GM12878 (cell line): ENCODE results near the gene MAT1A. TPM values are rescaled to one million over a fixed set of nuclear protein-coding genes. Genes with fewer than 3 reads are reported as not detected.

Experiments used
- ATAC-seq: fragments of 200-7000 bp; cut with Tn5 transposase; 3 replicates; pipeline ENCODE4 v1.9.1; 2020; ENCODE audit warnings: mild to moderate bottlenecking, moderate library complexity
- BruUV-seq: library from RNA; stranded (reverse); fragments of 400-500 nt; replicated peaks from 2 replicates; lab custom pipeline; 2021; lab: Mats Ljungman, UMichigan
- CTCF ChIA-PET: fragments of 300-600 bp; sonication (Branson Sonifier 250); formaldehyde crosslinking; extraction: SDS; loops from one replicate; lab custom pipeline; 2021; ENCODE audit warnings: inconsistent platforms; lab: Yijun Ruan, JAX
- POLR2A ChIA-PET: fragments of 350-600 bp; formaldehyde crosslinking; extraction: SDS; loops from one replicate; lab custom pipeline; 2021; ENCODE audit warnings: inconsistent platforms; lab: Charles Lee
- RAD21 ChIA-PET: fragments of 300-600 bp; sonication (Branson Sonifier 250); formaldehyde crosslinking; loops from one replicate; lab custom pipeline; 2023; ENCODE audit warnings: antibody characterized with exemption; ENCODE audit not compliant: unreplicated experiment; lab: Charles Lee
- SMC1A ChIA-PET: fragments of 300-600 bp; sonication (Branson Sonifier 250); formaldehyde crosslinking; loops from one replicate; lab custom pipeline; 2023; ENCODE audit not compliant: unreplicated experiment, uncharacterized antibody; lab: Charles Lee
- DNase-seq: peaks from one replicate; pipeline ENCODE4 v3.0.0-alpha.2; 2011; ENCODE audit warnings: low read depth, low spot score
- FAIRE-seq: peaks from 3 replicates; lab custom pipeline; 2011; peaks lifted over from hg19 to GRCh38; lab: Jason Lieb, UNC
- H2AFZ ChIP-seq: 2 replicates; pipeline ENCODE4 v1.6.0; 2011; ENCODE audit warnings: low read depth, low read length, control low read depth; ENCODE audit not compliant: control insufficient read depth
- H3K27ac ChIP-seq: 2 replicates; pipeline ENCODE4 v1.5.1; 2011; ENCODE audit warnings: control low read depth; ENCODE audit not compliant: control insufficient read depth, insufficient read depth
- H3K27me3 ChIP-seq, 2 experiments: replicated peaks in 1 of 2; 2 replicates each; pipeline versions ENCODE4 v1.6.0 to v1.6.1; 2011; ENCODE audit warnings: low read length in 1 of 2; ENCODE audit not compliant: control insufficient read depth in 2 of 2, insufficient read depth in 2 of 2
- H3K36me3 ChIP-seq, 2 experiments: 2 replicates each; pipeline ENCODE4 v1.5.1; 2011; ENCODE audit warnings: low read length in 1 of 2; ENCODE audit not compliant: control insufficient read depth in 2 of 2, insufficient read depth in 2 of 2
- H3K4me1 ChIP-seq: 2 replicates; pipeline ENCODE4 v1.6.1; 2011; ENCODE audit warnings: mild to moderate bottlenecking, low read length, moderate library complexity, mixed read lengths; ENCODE audit not compliant: control insufficient read depth, insufficient read depth
- H3K4me2 ChIP-seq: 2 replicates; pipeline ENCODE4 v1.6.0; 2011; ENCODE audit warnings: control low read depth; ENCODE audit not compliant: control insufficient read depth, insufficient read depth
- H3K4me3 ChIP-seq: fragments of 200-600 bp; sonication (generic); 2 replicates; pipeline ENCODE4 v1.5.1; 2016
- H3K79me2 ChIP-seq: 2 replicates; pipeline ENCODE4 v1.6.0; 2011; ENCODE audit warnings: low read length; ENCODE audit not compliant: control insufficient read depth, insufficient read depth
- H3K9ac ChIP-seq: 2 replicates; pipeline ENCODE4 v1.8.0; 2011; ENCODE audit warnings: low read length, control low read depth, mixed read lengths; ENCODE audit not compliant: control insufficient read depth, insufficient read depth
- H3K9me3 ChIP-seq: replicated peaks from 3 replicates; pipeline ENCODE4 v1.5.1; 2011; ENCODE audit warnings: mild to moderate bottlenecking, low read length; ENCODE audit not compliant: control insufficient read depth, insufficient read depth
- H4K20me1 ChIP-seq: 2 replicates; pipeline ENCODE4 v1.6.0; 2011; ENCODE audit not compliant: control insufficient read depth, insufficient read depth
- ATF7 ChIP-seq: fragments of 450-650 bp; IDR thresholded peaks from 2 replicates; pipeline ENCODE4 v1.6.1; 2016; ENCODE audit warnings: low read depth, mild to moderate bottlenecking
- BRCA1 ChIP-seq: IDR thresholded peaks from 2 replicates; pipeline ENCODE4 v1.6.1; 2011; ENCODE audit warnings: low read depth, low read length, improper control_type of control experiment
- CBFB ChIP-seq: IDR thresholded peaks from 2 replicates; pipeline ENCODE4 v1.6.1; 2016; ENCODE audit warnings: antibody characterized with exemption, low read depth
- CBX5 ChIP-seq: sonication (generic); IDR thresholded peaks from 2 replicates; pipeline ENCODE4 v1.6.1; 2016; ENCODE audit warnings: low read depth, moderate library complexity, mild to moderate bottlenecking, inconsistent platforms
- CEBPB ChIP-seq, 2 experiments: fragments of 150-350 bp in 1 of 2; IDR thresholded peaks; 2 replicates each; pipeline ENCODE4 v1.6.1; 2012 to 2014; ENCODE audit warnings: low read depth in 2 of 2, low read length in 2 of 2, borderline replicate concordance in 1 of 2, inconsistent platforms in 1 of 2
- CHD4 ChIP-seq: fragments of 200-600 bp; sonication (generic); IDR thresholded peaks from 2 replicates; pipeline ENCODE4 v1.6.1; 2016; ENCODE audit warnings: mild to moderate bottlenecking
- ESRRA ChIP-seq: IDR thresholded peaks from 2 replicates; pipeline ENCODE4 v1.6.1; 2012; ENCODE audit warnings: mild to moderate bottlenecking, low read length, improper control_type of control experiment
- FOS ChIP-seq: IDR thresholded peaks from 3 replicates; pipeline ENCODE4 v1.6.1; 2011; ENCODE audit warnings: borderline replicate concordance; ENCODE audit not compliant: insufficient read length; ENCODE audit errors: extremely low read depth
- HDAC2 ChIP-seq: fragments of 200-600 bp; sonication (generic); IDR thresholded peaks from 2 replicates; pipeline ENCODE4 v1.6.1; 2017
- MEF2B ChIP-seq: fragments of 450-650 bp; IDR thresholded peaks from 2 replicates; pipeline ENCODE4 v1.6.1; 2018; ENCODE audit warnings: mild to moderate bottlenecking, moderate library complexity; ENCODE audit not compliant: partially characterized antibody, poor library complexity, severe bottlenecking
- NRF1 ChIP-seq: conservative IDR thresholded peaks from 2 replicates; pipeline ENCODE4 v1.6.1; 2011; ENCODE audit warnings: mild to moderate bottlenecking, low read depth, low read length, improper control_type of control experiment
- PAX8 ChIP-seq: fragments of 450-650 bp; IDR thresholded peaks from 2 replicates; pipeline ENCODE4 v1.6.1; 2017; ENCODE audit warnings: mild to moderate bottlenecking, moderate library complexity
- RCOR1 ChIP-seq: conservative IDR thresholded peaks from 2 replicates; pipeline ENCODE4 v1.6.1; 2012; ENCODE audit warnings: low read depth, low read length, improper control_type of control experiment
- RFX5 ChIP-seq: IDR thresholded peaks from 2 replicates; pipeline ENCODE4 v1.6.1; 2011; ENCODE audit warnings: low read depth, low read length, improper control_type of control experiment
- SMAD1 ChIP-seq: fragments of 450-650 bp; IDR thresholded peaks from 2 replicates; pipeline ENCODE4 v1.6.1; 2018; ENCODE audit warnings: mild to moderate bottlenecking, low read depth; ENCODE audit not compliant: partially characterized antibody
- SREBF2 ChIP-seq: IDR thresholded peaks from 2 replicates; pipeline ENCODE4 v1.6.1; 2012; ENCODE audit warnings: mild to moderate bottlenecking, low read length
- SUPT20H ChIP-seq: IDR thresholded peaks from 2 replicates; pipeline ENCODE4 v1.6.1; 2011; ENCODE audit warnings: low read depth, mild to moderate bottlenecking, low read length, moderate library complexity, borderline replicate concordance; ENCODE audit not compliant: control insufficient read depth
- WGBS: methylation state at CpG from one replicate; pipeline ENCODE4 v1.1.6; 2016; ENCODE audit warnings: low lambda C conversion rate; ENCODE audit not compliant: insufficient replicate concordance, insufficient coverage; ENCODE audit errors: missing lambda C conversion rate; 5-methylcytosine and 5-hydroxymethylcytosine counted together
- in situ Hi-C: fragments of 300-500 bp; cut with MboI; formaldehyde crosslinking; loops from 9 replicates; pipeline ENCODE4 v1.14.3; 2018; ENCODE audit warnings: mixed read lengths
- intact Hi-C: fragments of 100-400 bp; cut with micrococcal nuclease; formaldehyde crosslinking; loops from one replicate; pipeline ENCODE4 v1.14.2; 2022; ENCODE audit not compliant: unreplicated experiment
- polyA plus RNA-seq, 11 experiments: library from polyadenylated mRNA; depleted of rRNA in 4 of 11; unstranded in 6 of 11; stranded (reverse) in 5 of 11; fragments of >200 nt; fragmentation: Nextera tagmentation in 4 of 11; fragmentation: Illumina TruSeq in 1 of 11; extraction: Ambion mirVana in 4 of 11; extraction: Trizol in 1 of 11; gene quantifications; 1 replicate in 1 of 11; 2 replicates in 10 of 11; pipeline versions ENCODE4 v1.2.1 to v1.2.3, GENCODE V29; 2011 to 2016; ENCODE audit warnings: inconsistent platforms in 2 of 11, missing spikeins in 2 of 11, low read depth in 1 of 11
- total RNA-seq, 4 experiments: library from RNA; depleted of rRNA in 3 of 4; stranded (reverse); fragments of >200 nt in 3 of 4; fragmentation: Illumina TruSeq in 1 of 4; extraction: Trizol in 1 of 4; gene quantifications; 2 replicates each; pipeline versions ENCODE4 v1.2.1 to v1.2.3, GENCODE V29; 2013 to 2021
- TF ChIP-seq, protein P1 (sequence below): fragments of 450-650 bp; IDR thresholded peaks from 2 replicates; pipeline ENCODE4 v1.6.1; 2017; ENCODE audit warnings: mild to moderate bottlenecking, moderate library complexity
- TF ChIP-seq, protein P2 (sequence below): IDR thresholded peaks from 2 replicates; pipeline ENCODE4 v1.6.1; 2011; ENCODE audit warnings: mild to moderate bottlenecking, low read depth, low read length, moderate library complexity; ENCODE audit not compliant: insufficient replicate concordance

Gene MAT1A
- total and polyA plus RNA-seq, 10 of the 15 experiments (the other 5 are each of a cell fraction or from before 2014, with no cell fraction given): 0.23 TPM; not detected in 9

DNA sequence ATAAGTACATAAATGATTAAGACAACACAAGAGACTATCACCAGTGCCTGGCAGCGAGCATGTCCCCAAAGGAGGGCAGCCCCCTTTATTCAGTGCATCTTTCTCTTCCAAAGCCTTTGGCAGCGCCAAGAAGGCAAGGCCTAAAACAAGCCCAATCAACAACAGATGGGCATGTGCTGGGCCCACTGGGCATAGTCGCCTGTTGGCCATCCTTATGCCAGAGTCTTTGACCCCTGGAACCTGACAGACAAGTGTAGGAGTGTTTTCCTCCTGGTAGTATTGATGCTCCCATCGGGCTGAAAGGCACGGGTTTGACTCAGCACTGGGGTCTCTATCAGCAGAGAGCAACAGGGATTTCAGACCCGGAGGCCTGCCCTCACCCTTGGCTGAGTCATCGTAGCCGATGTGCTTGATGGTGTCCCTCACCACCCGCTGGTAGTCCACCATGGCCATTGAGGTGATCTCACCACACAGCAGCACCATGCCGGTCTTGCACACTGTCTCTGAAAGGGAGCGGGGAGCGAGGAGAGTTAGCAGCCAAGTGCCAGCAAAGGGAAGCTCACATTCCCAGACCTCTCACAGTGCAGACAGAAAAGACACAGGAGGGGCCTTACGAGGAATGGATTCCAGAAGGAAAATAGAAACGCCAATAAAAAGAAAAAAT is 5.8 kb downstream of the MAT1A start (continued):
- TF ChIP-seq SUPT20H (no peak), PAX8 (no peak), MEF2B (no peak), NRF1 (no peak), SMAD1 (no peak), ATF7 (no peak), RCOR1 (no peak)
- TF ChIP-seq, protein P1, sequence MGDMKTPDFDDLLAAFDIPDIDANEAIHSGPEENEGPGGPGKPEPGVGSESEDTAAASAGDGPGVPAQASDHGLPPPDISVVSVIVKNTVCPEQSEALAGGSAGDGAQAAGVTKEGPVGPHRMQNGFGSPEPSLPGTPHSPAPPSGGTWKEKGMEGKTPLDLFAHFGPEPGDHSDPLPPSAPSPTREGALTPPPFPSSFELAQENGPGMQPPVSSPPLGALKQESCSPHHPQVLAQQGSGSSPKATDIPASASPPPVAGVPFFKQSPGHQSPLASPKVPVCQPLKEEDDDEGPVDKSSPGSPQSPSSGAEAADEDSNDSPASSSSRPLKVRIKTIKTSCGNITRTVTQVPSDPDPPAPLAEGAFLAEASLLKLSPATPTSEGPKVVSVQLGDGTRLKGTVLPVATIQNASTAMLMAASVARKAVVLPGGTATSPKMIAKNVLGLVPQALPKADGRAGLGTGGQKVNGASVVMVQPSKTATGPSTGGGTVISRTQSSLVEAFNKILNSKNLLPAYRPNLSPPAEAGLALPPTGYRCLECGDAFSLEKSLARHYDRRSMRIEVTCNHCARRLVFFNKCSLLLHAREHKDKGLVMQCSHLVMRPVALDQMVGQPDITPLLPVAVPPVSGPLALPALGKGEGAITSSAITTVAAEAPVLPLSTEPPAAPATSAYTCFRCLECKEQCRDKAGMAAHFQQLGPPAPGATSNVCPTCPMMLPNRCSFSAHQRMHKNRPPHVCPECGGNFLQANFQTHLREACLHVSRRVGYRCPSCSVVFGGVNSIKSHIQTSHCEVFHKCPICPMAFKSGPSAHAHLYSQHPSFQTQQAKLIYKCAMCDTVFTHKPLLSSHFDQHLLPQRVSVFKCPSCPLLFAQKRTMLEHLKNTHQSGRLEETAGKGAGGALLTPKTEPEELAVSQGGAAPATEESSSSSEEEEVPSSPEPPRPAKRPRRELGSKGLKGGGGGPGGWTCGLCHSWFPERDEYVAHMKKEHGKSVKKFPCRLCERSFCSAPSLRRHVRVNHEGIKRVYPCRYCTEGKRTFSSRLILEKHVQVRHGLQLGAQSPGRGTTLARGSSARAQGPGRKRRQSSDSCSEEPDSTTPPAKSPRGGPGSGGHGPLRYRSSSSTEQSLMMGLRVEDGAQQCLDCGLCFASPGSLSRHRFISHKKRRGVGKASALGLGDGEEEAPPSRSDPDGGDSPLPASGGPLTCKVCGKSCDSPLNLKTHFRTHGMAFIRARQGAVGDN: no peak

DNA sequence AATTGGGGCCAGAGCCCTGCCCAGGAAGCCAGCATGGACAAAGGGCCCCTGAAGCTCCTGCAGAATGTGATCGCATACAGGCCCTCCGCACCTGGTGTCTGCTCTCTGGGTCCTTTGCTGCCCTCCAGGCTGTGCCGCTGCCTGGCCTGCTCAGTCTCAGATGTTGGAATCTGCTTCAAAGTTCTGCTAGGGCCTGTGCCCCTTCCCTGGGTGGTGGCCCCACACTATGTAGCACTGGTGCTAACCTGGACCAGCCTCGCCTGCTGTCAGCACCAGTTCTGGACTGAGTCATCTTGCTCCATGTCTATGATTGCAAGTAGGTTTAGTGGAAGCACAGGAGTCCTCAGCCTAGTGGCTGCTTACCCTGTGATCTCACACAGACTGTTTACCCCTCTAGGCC is 6.3 kb downstream of the MAT1A start:
- RAD21 ChIA-PET: no interaction called here
- no peak overlapping the region for H2AFZ ChIP-seq
- no TSS peak for BruUV-seq
- no peak overlapping the region for H3K27ac ChIP-seq
- in situ Hi-C loops (no loop called here), intact Hi-C loops (no loop called here)
- WGBS: 72% methylated on average over 4 of the region's 4 CpGs
- H3K36me3 ChIP-seq: no peaks in the 10 kb centered on the region
- no peaks in the 10 kb centered on the region for H3K9me3 ChIP-seq
- SMC1A ChIA-PET: no interaction called here
- POLR2A ChIA-PET: no interaction called here
- H3K4me2 ChIP-seq: no peak overlapping the region
- ATAC-seq (no peak), FAIRE-seq (no peak), DNase-seq (no peak)
- no peaks in the 10 kb centered on the region for H3K4me1 ChIP-seq
- CTCF ChIA-PET: no interaction called here
- H3K9ac ChIP-seq: no peak overlapping the region
- H3K27me3 ChIP-seq: peaks cover 0 to 3% of the 10 kb centered on the region in 2 experiments; a peak in 2 of 4 replicates
- H3K4me3 ChIP-seq: no peak overlapping the region
- no peaks in the 10 kb centered on the region for H3K79me2 ChIP-seq
- H4K20me1 ChIP-seq: no peaks in the 10 kb centered on the region; the same call in 1 of the 2 replicates
- TF ChIP-seq CBX5 (no peak), CEBPB (IDR thresholded peaks at IDR 0.05; ENCODE audit: borderline replicate concordance in 1 of 2, low read depth in 2 of 2, low read length in 2 of 2) (no peak), SREBF2 (no peak), RFX5 (no peak), CBFB (no peak), BRCA1 (no peak), FOS (no peak), HDAC2 (no peak), CHD4 (no peak), ESRRA (no peak)
- TF ChIP-seq, protein P2, sequence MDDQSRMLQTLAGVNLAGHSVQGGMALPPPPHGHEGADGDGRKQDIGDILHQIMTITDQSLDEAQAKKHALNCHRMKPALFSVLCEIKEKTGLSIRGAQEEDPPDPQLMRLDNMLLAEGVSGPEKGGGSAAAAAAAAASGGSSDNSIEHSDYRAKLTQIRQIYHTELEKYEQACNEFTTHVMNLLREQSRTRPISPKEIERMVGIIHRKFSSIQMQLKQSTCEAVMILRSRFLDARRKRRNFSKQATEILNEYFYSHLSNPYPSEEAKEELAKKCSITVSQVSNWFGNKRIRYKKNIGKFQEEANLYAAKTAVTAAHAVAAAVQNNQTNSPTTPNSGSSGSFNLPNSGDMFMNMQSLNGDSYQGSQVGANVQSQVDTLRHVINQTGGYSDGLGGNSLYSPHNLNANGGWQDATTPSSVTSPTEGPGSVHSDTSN: no peak
